Effector memory CD8-positive, alpha-beta T cell (primary cell): ENCODE measurements around the gene PSTPIP1.

ENCODE experiments used
- ATAC-seq: fragments of 150-1000 bp; cut with Tn5 transposase; replicated peaks from 2 replicates; pipeline ENCODE4 v1.10.0; 2021; ENCODE audit warnings: mild to moderate bottlenecking, moderate library complexity
- DNase-seq, 3 experiments: peaks; one replicate each; pipeline ENCODE4 v3.0.0; 2021
- H3K27ac Mint-ChIP-seq, 2 donors: one replicate each; pipeline ENCODE4 v1.8.0; 2022; ENCODE audit warnings: mild to moderate bottlenecking in 2 of 2, mixed read lengths in 2 of 2, moderate library complexity in 2 of 2
- H3K27me3 Mint-ChIP-seq, 2 donors: one replicate each; pipeline ENCODE4 v1.8.0; 2022; ENCODE audit warnings: mixed read lengths in 2 of 2
- H3K36me3 Mint-ChIP-seq: one replicate; pipeline ENCODE4 v1.8.0; 2022; ENCODE audit warnings: mild to moderate bottlenecking, moderate library complexity, mixed read lengths; ENCODE audit not compliant: insufficient read depth
- H3K4me1 Mint-ChIP-seq, 2 donors: one replicate each; pipeline ENCODE4 v1.8.0; 2022; ENCODE audit warnings: low read depth in 2 of 2, mixed read lengths in 2 of 2
- H3K4me3 Mint-ChIP-seq, 2 donors: one replicate each; pipeline ENCODE4 v1.8.0; 2022; ENCODE audit warnings: mild to moderate bottlenecking in 2 of 2, mixed read lengths in 2 of 2, moderate library complexity in 2 of 2
- H3K9me3 Mint-ChIP-seq, 2 donors: one replicate each; pipeline ENCODE4 v1.8.0; 2022; ENCODE audit warnings: mixed read lengths in 2 of 2

The PSTPIP1 gene

DNA sequence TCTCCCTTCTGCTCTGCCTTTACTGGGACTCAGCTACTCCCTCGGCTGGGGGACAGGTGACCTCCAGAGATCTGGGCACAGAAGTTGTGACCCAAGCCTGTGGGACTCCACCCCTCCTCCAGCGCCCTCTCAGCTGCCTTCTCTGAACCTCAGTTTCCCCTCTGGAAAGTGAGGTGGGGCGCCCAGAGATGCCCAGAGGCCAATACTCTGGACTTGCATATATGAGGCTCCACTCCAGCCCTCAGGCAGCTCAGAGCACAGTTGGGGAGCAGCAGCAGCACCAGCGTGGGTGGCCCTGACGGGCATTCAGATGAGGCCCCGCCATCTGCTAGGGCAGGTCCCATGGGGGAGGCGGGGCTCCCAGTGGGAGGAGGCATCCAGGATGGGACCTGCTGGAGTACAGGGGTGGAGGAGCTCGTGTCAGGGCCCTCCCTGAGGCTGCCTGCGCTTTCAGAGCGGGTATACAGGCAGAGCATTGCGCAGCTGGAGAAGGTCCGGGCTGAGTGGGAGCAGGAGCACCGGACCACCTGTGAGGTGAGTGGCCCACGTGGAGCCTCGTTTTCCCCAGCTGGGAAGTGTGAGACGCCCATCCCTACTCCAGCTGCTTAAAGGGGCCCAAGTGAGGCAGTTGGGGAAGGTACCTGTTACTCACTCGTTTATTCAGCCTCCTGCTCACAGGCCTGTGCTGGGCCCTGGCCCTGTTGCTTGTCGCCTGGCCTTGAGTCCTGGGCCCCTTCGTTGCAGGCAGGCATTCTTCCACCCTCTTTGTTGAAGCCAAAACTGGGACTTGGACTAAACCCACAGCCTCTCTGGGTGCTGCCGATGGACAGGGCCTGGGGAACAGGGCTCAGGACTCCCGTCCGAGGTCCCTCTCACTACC, 35.4 kb downstream of the PSTPIP1 start:
- DNase-seq (no peak), ATAC-seq (no peak)
- Mint-ChIP-seq H3K9me3 (no peaks in the 10 kb centered on the region), H3K4me3 (no peak overlapping the region), H3K4me1 (peaks cover 20% of the 10 kb centered on the region in 2 donors), H3K27me3 (no peaks in the 10 kb centered on the region), H3K36me3 (peaks cover 51% of the 10 kb centered on the region), H3K27ac (peak overlapping the region; percentile 31 to 75)

DNA sequence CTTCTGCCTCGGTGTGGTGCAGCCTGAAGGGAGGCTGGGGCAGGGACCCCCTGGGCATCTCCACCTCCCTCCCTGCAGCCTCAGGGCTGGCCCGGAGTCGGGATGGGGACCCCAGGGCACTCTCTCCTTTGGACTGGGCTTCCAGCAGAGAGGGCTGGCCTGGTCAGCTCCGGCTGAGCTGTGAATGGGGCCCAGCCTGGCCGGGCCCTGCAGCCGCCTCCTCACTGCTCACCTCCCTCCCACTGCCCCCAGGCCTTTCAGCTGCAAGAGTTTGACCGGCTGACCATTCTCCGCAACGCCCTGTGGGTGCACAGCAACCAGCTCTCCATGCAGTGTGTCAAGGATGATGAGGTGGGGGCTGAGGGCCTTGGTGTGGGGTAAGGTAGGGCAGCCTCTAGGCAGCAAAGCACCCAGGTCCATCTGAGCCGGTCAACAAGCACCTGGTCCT, 36.0 kb downstream of the PSTPIP1 start:
- Mint-ChIP-seq H3K9me3 (no peaks in the 10 kb centered on the region), H3K27ac (peak overlapping the region in 1 of 2 donors; percentile 65), H3K27me3 (no peaks in the 10 kb centered on the region), H3K4me1 (peaks cover 14 to 19% of the 10 kb centered on the region in 2 donors), H3K36me3 (peaks cover 47% of the 10 kb centered on the region), H3K4me3 (no peak overlapping the region)
- DNase-seq, result no peak
- ATAC-seq, result no peak

DNA sequence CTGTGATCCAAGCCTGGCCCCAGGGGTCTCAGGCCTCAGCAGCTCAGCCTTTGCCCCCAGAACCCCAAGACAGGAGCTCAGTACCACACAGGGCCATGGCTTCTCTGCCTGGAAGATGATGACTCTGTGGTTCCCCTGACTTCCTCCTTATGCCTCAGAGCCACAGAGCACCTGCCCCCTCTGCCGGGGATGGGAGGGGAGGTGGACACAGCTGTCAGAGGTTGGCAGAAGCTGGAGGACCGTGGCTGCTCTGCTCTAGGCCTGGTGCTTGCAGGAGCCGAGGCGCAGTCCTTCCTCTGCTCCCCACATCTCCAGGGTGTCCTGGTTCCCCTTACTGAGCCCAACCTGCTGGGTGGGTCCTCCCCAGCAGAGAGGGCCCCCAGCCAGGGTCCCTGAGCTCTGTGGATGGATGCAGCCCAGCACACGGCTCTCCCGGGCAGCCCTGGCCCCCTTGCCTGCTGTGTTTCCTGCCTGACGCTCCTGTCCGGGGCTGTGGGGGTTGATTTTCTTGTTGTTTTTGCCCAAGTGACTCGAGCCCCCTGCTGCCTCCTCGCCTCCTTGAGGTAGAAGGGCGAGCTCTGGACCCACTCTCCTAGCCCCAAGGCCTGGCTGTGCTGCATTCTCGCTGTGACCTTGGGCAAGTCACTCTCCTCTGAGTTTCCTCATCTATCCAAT, 36.6 kb downstream of the PSTPIP1 start:
- DNase-seq, result no peak
- H3K36me3 Mint-ChIP-seq, result peaks cover 44% of the 10 kb centered on the region
- H3K4me3 Mint-ChIP-seq, result peak overlapping the region in 1 of 2 donors; percentile 40

GRCh38 chr15:77032052-77032646, 37.2 kb downstream of the PSTPIP1 start:
- Mint-ChIP-seq H3K4me1 (peaks cover 11 to 16% of the 10 kb centered on the region in 2 donors), H3K27me3 (no peaks in the 10 kb centered on the region), H3K27ac (peak overlapping the region; percentile 28 to 65), H3K36me3 (peaks cover 48% of the 10 kb centered on the region), H3K4me3 (peak overlapping the region in 1 of 2 donors; percentile 40), H3K9me3 (no peaks in the 10 kb centered on the region)
- ATAC-seq (no peak), DNase-seq (no peak)

More for the DNA sequence above, 36.6 kb downstream of the PSTPIP1 start:
- Mint-ChIP-seq H3K4me1 (peaks cover 11 to 19% of the 10 kb centered on the region in 2 donors), H3K27ac (peak overlapping the region; percentile 28 to 65), H3K9me3 (no peaks in the 10 kb centered on the region), H3K27me3 (no peaks in the 10 kb centered on the region)
- peak; percentile 68 for ATAC-seq

DNA sequence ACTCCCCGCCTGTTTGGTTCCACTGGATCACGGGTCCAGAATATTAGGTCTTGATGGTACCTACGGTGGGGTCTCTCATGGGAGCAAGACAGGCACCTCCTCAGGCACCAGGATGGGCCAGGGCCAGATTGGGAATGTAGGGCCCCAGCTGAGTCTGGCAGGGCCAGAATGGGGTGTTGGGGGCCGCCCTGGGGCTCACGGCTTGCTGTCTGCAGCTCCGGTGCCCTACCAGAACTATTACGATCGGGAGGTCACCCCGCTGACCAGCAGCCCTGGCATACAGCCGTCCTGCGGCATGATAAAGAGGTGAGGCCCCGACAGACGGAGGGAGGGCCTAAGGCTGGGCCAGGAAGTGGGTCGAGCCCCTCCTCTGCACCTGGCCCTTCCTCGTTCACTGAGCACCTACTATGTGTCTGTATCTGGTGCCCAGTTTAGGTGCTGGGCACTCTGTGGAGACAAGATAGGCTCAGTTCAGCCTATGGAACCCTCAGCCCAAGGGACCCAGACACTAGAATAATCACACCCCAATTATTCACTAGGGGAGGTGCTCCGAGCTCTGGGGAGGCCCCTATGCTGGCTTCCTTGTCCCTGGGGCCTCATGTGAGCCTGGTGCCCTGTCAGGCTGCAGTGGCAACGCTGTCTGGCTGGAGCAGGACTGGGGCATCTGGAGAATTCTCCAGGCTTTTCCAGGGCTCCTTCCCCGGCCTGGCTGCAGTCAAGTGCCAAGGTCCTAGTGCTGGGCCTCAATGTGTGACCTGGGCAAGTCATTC, 37.9 kb downstream of the PSTPIP1 start:
- Mint-ChIP-seq H3K4me1 (peaks cover 11 to 18% of the 10 kb centered on the region in 2 donors), H3K27me3 (no peaks in the 10 kb centered on the region), H3K9me3 (peaks cover 0 to 2% of the 10 kb centered on the region in 2 donors), H3K36me3 (peaks cover 48% of the 10 kb centered on the region), H3K27ac (peak overlapping the region in 1 of 2 donors; percentile 65), H3K4me3 (no peak overlapping the region)
- ATAC-seq (no peak), DNase-seq (no peak)

GRCh38 chr15:77033417-77033728, 38.4 kb downstream of the PSTPIP1 start:
- Mint-ChIP-seq H3K27ac (peak overlapping the region; percentile 72 to 92), H3K36me3 (peaks cover 45% of the 10 kb centered on the region), H3K4me1 (peaks cover 11 to 20% of the 10 kb centered on the region in 2 donors), H3K4me3 (no peak overlapping the region), H3K9me3 (peaks cover 0 to 2% of the 10 kb centered on the region in 2 donors), H3K27me3 (no peaks in the 10 kb centered on the region)
- no peak for DNase-seq
- no peak for ATAC-seq

- DNase-seq, result no peak
- Mint-ChIP-seq H3K36me3 (peaks cover 42% of the 10 kb centered on the region), H3K27me3 (no peaks in the 10 kb centered on the region), H3K4me3 (no peak overlapping the region), H3K4me1 (peaks cover 11 to 18% of the 10 kb centered on the region in 2 donors), H3K9me3 (peaks cover 0 to 2% of the 10 kb centered on the region in 2 donors), H3K27ac (peak overlapping the region; percentile 83 to 92)
- no peak for ATAC-seq
Observed at GRCh38 chr15:77033729-77034671, 39.1 kb downstream of the PSTPIP1 start.

DNA sequence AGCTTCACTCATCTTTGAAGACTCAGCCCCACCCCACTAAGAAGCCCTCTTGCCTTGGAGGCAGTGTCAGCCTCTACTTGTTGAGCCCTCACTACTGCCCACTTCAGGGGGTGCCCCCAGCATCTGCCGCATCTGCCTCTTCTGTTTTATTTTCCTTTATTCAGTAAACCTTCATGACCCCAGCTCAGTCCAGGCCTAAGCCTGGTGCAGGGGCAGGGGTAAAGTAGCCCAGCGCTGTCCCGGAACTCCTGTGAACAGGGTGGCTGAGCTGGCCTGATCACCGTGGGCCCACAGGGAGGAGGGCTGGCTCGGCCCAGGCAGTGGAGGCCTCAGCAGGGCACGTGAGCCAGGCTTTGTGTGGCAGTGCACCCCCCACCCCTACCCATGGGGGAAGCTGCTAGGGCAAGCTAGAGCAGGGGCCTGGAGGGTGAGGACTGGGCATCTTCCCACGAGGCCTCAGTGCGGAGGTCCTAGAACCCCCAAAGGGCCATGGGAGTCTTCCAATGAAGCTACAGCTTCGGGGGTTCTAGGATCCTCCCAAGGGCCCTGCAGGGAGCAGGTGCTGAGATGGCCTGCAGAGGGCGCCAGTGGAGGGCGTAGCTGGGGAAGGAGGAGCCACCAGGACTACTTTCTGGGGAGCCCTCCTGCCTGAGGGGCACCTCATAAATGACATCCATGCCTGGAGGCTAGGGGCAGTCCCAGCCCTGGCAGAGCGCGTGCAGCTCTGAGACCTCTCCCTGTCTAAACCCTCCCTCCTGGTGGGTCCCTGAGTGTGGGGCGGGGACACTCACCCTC, 40.0 kb downstream of the PSTPIP1 start:
- no peak overlapping the region for H3K4me3 Mint-ChIP-seq
- ATAC-seq, result peak; percentile 61
- H3K4me1 Mint-ChIP-seq, result peaks cover 11 to 18% of the 10 kb centered on the region in 2 donors
- peaks cover 0 to 2% of the 10 kb centered on the region in 2 donors for H3K9me3 Mint-ChIP-seq
- peaks cover 37% of the 10 kb centered on the region for H3K36me3 Mint-ChIP-seq
- no peaks in the 10 kb centered on the region for H3K27me3 Mint-ChIP-seq
- H3K27ac Mint-ChIP-seq, result peak overlapping the region; percentile 83 to 92
- DNase-seq, result peak in 2 of 3 experiments; percentile 41 to 44

GRCh38 chr15:77035584-77035983, 40.7 kb downstream of the PSTPIP1 start:
- no peak overlapping the region for H3K4me3 Mint-ChIP-seq
- peaks cover 41% of the 10 kb centered on the region for H3K36me3 Mint-ChIP-seq
- peaks cover 6 to 18% of the 10 kb centered on the region in 2 donors for H3K4me1 Mint-ChIP-seq
- no peak for ATAC-seq
- peaks cover 0 to 2% of the 10 kb centered on the region in 2 donors for H3K9me3 Mint-ChIP-seq
- no peaks in the 10 kb centered on the region for H3K27me3 Mint-ChIP-seq
- DNase-seq, result no peak
- H3K27ac Mint-ChIP-seq, result peak overlapping the region in 1 of 2 donors; percentile 92

DNA sequence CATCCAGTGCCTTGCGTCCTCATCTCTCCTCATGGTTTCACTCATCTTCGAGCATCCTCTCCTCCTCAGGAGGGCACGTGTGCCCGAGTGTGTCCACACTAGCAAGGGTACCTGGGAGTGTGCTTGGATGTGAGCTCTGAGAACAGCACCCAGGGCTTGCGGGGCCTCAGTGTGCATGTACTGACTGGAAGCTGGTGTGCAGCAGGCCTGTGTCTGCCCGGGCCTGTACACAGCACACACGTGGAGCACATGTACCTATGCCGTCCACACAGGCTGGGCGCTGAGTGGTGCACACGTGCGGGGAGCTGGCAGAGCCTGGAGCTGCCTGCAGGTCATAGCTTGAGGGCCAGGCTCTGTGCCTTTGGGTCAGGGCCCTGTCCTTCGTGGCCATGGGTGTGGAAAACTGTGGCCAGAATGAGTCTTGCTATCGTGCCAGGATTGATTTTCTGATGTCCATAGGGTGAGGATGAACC, 41.1 kb downstream of the PSTPIP1 start:
- Mint-ChIP-seq H3K27ac (peak overlapping the region; percentile 92 to 95), H3K4me1 (peaks cover 6 to 18% of the 10 kb centered on the region in 2 donors), H3K27me3 (no peaks in the 10 kb centered on the region), H3K36me3 (peaks cover 43% of the 10 kb centered on the region), H3K4me3 (no peak overlapping the region), H3K9me3 (peaks cover 0 to 2% of the 10 kb centered on the region in 2 donors)
- ATAC-seq (no peak), DNase-seq (no peak)

- H3K4me1 Mint-ChIP-seq, result peaks cover 10 to 19% of the 10 kb centered on the region in 2 donors
- H3K9me3 Mint-ChIP-seq, result peaks cover 0 to 2% of the 10 kb centered on the region in 2 donors
- peak overlapping the region; percentile 92 to 95 for H3K27ac Mint-ChIP-seq
- peaks cover 40% of the 10 kb centered on the region for H3K36me3 Mint-ChIP-seq
- DNase-seq (no peak), ATAC-seq (no peak)
- H3K4me3 Mint-ChIP-seq, result peak overlapping the region; percentile 41 to 46
- no peaks in the 10 kb centered on the region for H3K27me3 Mint-ChIP-seq
Observed at GRCh38 chr15:77036537-77037387, 41.8 kb downstream of the PSTPIP1 start.
